ENCODE data around the gene TTC33. TPM values are rescaled to one million over a fixed set of nuclear protein-coding genes. Genes with fewer than 3 reads are reported as not detected.
A peak's percentile ranks its signal among the peaks of the same experiment; 100 is the strongest.

Gene TTC33
- total RNA-seq, 1 experiment from 2014 or later = 12.6 TPM

DNA sequence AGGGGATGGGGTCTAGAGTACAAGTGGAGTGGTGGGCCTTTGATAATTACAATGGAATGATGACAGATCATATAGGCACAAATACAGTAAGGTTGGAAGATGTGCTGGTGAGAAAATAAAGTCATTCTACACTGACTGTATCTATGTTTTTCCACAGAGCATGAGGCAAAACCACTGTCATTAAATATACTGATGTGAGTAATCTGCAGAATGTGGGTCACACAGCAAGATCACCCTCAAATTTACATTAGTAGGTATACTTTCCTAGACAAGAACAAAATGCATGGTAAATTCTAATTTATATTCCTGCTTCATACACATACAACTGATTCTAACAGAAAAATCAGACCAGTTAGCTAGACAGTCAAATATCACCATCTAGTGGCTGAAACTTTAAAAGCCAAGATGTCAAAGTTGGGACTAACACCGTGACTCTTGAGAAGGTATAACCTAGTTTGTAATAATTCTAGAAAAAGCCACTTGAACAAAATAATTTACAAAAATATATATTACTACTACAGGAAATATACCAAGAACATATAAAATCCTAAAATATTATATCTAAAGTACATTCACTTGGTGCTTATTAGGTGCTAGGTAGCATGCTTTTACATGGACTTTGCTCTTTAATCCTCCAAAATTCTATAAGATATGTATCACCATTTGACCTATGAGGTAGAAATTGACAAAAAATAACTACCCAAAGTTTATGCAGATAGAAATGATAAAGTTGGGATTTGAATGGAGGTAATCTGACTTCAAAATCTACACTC lies 19.5 kb downstream of the TTC33 start:
- Histone ChIP-seq H3K27me3 (ENCODE audit: control insufficient read depth, insufficient read depth, low read length) (no peaks in the 10 kb centered on the region), H3K9me3 (ENCODE audit: control insufficient read depth, insufficient read depth, low read depth, low read length) (no peaks in the 10 kb centered on the region; the same call in 1 of the 2 replicates), H3K4me1 (ENCODE audit: control insufficient read depth, insufficient read depth, low read length) (no peaks in the 10 kb centered on the region), H3K4me3 (ENCODE audit: low read depth in 2 of 2, low read length in 2 of 2) (no peak overlapping the region), H3K27ac (ENCODE audit: low read length) (no peak overlapping the region), H3K36me3 (ENCODE audit: control insufficient read depth, insufficient read depth, low read length) (no peaks in the 10 kb centered on the region)
- ChIA-PET CTCF (interaction anchor here (0.5 kb wide), 1 partner anchor 813 kb away, joined by 3 read pairs; no protein-coding TSS in a partner anchor), POLR2A (no interaction called here)
- DNase-seq (ENCODE audit: low read depth, low spot score) = peak; percentile 80
- no TSS peak for BruUV-seq (replicated peaks)
- ATAC-seq = peak; percentile 84
- no peak for TF ChIP-seq POLR2AphosphoS5 (IDR thresholded peaks at IDR 0.05; ENCODE audit: low read depth, low read length)
- TF ChIP-seq, protein P1, sequence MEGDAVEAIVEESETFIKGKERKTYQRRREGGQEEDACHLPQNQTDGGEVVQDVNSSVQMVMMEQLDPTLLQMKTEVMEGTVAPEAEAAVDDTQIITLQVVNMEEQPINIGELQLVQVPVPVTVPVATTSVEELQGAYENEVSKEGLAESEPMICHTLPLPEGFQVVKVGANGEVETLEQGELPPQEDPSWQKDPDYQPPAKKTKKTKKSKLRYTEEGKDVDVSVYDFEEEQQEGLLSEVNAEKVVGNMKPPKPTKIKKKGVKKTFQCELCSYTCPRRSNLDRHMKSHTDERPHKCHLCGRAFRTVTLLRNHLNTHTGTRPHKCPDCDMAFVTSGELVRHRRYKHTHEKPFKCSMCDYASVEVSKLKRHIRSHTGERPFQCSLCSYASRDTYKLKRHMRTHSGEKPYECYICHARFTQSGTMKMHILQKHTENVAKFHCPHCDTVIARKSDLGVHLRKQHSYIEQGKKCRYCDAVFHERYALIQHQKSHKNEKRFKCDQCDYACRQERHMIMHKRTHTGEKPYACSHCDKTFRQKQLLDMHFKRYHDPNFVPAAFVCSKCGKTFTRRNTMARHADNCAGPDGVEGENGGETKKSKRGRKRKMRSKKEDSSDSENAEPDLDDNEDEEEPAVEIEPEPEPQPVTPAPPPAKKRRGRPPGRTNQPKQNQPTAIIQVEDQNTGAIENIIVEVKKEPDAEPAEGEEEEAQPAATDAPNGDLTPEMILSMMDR (IDR thresholded peaks at IDR 0.05) = peak; percentile 78; the same call in 1 of the 2 replicates
- intact Hi-C loops (cut with micrococcal nuclease; ENCODE audit: unreplicated experiment) = loop anchor here (5.0 to 10.0 kb wide), 4 partner anchors 49 to 1151 kb away; no protein-coding TSS in a partner anchor
- in situ Hi-C loops (cut with HindIII; ENCODE audit: low pct_unique_long_range_greater_than_20kb, low sequenced_read_pairs) = no loop called here

DNA sequence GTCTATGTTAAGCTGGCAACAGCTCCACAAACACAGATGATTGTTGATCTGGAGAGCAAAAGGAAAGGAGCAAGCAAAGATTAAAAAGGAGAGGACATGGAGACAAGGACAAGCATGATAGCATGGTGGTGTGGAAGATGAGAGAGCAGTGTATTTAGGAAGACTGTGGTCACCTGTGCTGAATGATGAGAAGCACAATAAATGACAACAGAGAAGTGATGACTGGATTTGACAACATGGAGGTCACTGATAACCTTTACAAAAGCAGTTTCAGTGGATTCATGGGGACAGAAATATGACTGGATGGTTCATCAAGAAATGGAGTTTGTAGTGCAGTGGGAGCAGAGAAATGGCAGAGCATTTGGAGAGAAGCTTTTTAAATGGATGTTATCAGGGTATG lies 20.2 kb downstream of the TTC33 start:
- POLR2A ChIA-PET = no interaction called here

DNA sequence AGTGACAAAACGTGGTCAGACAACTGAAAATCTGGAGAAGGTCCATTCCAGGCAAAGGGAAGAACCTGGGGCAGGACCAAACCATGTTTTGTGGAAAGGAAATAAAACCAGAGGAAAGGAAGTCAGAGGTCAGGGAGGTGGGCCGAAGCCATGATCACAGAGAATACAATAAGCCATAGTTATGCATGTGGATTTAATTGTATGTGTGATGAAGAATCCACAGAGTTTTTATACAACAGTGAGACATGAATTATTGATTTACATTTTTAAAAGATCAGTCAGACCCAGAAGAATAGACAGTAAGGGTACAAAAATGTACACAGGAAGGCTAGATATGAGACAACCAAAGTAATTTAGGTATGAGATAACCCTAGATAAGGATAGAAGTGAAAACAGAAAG lies 20.8 kb downstream of the TTC33 start:
- POLR2A ChIA-PET = no interaction called here
- CTCF ChIA-PET = no interaction called here
- Histone ChIP-seq H3K4me1 (ENCODE audit: control insufficient read depth, insufficient read depth, low read length) (no peaks in the 10 kb centered on the region), H3K27ac (ENCODE audit: low read length) (no peak overlapping the region), H3K4me3 (ENCODE audit: low read depth in 2 of 2, low read length in 2 of 2) (no peak overlapping the region), H3K9me3 (ENCODE audit: control insufficient read depth, insufficient read depth, low read depth, low read length) (no peaks in the 10 kb centered on the region), H3K27me3 (ENCODE audit: control insufficient read depth, insufficient read depth, low read length) (no peaks in the 10 kb centered on the region), H3K36me3 (ENCODE audit: control insufficient read depth, insufficient read depth, low read length) (no peaks in the 10 kb centered on the region)
- no peak for DNase-seq (ENCODE audit: low read depth, low spot score)
- in situ Hi-C loops (cut with HindIII; ENCODE audit: low pct_unique_long_range_greater_than_20kb, low sequenced_read_pairs) = no loop called here
- no TSS peak for BruUV-seq (replicated peaks)
- TF ChIP-seq POLR2AphosphoS5 (IDR thresholded peaks at IDR 0.05; ENCODE audit: low read depth, low read length) = no peak
- no peak for TF ChIP-seq SIN3A (IDR thresholded peaks at IDR 0.05; ENCODE audit: borderline replicate concordance, insufficient read depth, low read depth, low read length)
- TF ChIP-seq, protein P2, sequence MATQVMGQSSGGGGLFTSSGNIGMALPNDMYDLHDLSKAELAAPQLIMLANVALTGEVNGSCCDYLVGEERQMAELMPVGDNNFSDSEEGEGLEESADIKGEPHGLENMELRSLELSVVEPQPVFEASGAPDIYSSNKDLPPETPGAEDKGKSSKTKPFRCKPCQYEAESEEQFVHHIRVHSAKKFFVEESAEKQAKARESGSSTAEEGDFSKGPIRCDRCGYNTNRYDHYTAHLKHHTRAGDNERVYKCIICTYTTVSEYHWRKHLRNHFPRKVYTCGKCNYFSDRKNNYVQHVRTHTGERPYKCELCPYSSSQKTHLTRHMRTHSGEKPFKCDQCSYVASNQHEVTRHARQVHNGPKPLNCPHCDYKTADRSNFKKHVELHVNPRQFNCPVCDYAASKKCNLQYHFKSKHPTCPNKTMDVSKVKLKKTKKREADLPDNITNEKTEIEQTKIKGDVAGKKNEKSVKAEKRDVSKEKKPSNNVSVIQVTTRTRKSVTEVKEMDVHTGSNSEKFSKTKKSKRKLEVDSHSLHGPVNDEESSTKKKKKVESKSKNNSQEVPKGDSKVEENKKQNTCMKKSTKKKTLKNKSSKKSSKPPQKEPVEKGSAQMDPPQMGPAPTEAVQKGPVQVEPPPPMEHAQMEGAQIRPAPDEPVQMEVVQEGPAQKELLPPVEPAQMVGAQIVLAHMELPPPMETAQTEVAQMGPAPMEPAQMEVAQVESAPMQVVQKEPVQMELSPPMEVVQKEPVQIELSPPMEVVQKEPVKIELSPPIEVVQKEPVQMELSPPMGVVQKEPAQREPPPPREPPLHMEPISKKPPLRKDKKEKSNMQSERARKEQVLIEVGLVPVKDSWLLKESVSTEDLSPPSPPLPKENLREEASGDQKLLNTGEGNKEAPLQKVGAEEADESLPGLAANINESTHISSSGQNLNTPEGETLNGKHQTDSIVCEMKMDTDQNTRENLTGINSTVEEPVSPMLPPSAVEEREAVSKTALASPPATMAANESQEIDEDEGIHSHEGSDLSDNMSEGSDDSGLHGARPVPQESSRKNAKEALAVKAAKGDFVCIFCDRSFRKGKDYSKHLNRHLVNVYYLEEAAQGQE (IDR thresholded peaks at IDR 0.05; ENCODE audit: insufficient read depth in 1 of 2, low read depth in 2 of 2, low read length in 1 of 2) = no peak
- no peak for ATAC-seq
- intact Hi-C loops (cut with micrococcal nuclease; ENCODE audit: unreplicated experiment) = loop anchor here (5.0 to 10.0 kb wide), 4 partner anchors 48 to 1150 kb away; no protein-coding TSS in a partner anchor

More for the DNA sequence above, 20.2 kb downstream of the TTC33 start:
- intact Hi-C loops (cut with micrococcal nuclease; ENCODE audit: unreplicated experiment) = loop anchor here (5.0 to 10.0 kb wide), 4 partner anchors 48 to 1151 kb away; no protein-coding TSS in a partner anchor
- in situ Hi-C loops (cut with HindIII; ENCODE audit: low pct_unique_long_range_greater_than_20kb, low sequenced_read_pairs) = no loop called here
- TF ChIP-seq TCF7L2 (IDR thresholded peaks at IDR 0.05; ENCODE audit: low read depth, low read length) = no peak
- ATAC-seq = no peak
- H3K27ac ChIP-seq (ENCODE audit: low read length) = no peak overlapping the region
- no peaks in the 10 kb centered on the region for H3K27me3 ChIP-seq (ENCODE audit: control insufficient read depth, insufficient read depth, low read length)
- no peak for DNase-seq (ENCODE audit: low read depth, low spot score)
- BruUV-seq (replicated peaks) = no TSS peak
- H3K9me3 ChIP-seq (ENCODE audit: control insufficient read depth, insufficient read depth, low read depth, low read length) = no peaks in the 10 kb centered on the region; the same call in 1 of the 2 replicates
- H3K4me1 ChIP-seq (ENCODE audit: control insufficient read depth, insufficient read depth, low read length) = no peaks in the 10 kb centered on the region
- H3K36me3 ChIP-seq (ENCODE audit: control insufficient read depth, insufficient read depth, low read length) = no peaks in the 10 kb centered on the region
- H3K4me3 ChIP-seq (ENCODE audit: low read depth in 2 of 2, low read length in 2 of 2) = no peak overlapping the region
- CTCF ChIA-PET = no interaction called here
